Vagina (tissue), 2 donors: ENCODE measurements around the gene BICD1.

Experiments used
- CTCF ChIP-seq, 3 experiments: fragments of 450-650 bp in 2 of 3; fragments of 200-600 bp in 1 of 3; sonication (generic) in 1 of 3; IDR thresholded peaks; one replicate each; pipeline ENCODE4 v1.5.1; 2017 to 2019; ENCODE audit warnings: antibody characterized with exemption in 3 of 3, mild to moderate bottlenecking in 2 of 3, moderate library complexity in 2 of 3
- POLR2A ChIP-seq, 2 donors: fragments of 450-650 bp; IDR thresholded peaks; one replicate each; pipeline ENCODE4 v1.6.1; 2017; ENCODE audit warnings: antibody characterized with exemption in 2 of 2, mild to moderate bottlenecking in 2 of 2, moderate library complexity in 2 of 2

- TF ChIP-seq CTCF (IDR thresholded peaks at IDR 0.05): no peak
- no peak for TF ChIP-seq POLR2A (IDR thresholded peaks at IDR 0.05)
Measured at GRCh38 chr12:32107359-32108267, 966 bp downstream of the BICD1 start.
